ENCODE measurements around the gene GPR142. TPM values are rescaled to one million over a fixed set of nuclear protein-coding genes. Genes with fewer than 3 reads are reported as not detected.
A peak's percentile ranks its signal among the peaks of the same experiment; 100 is the strongest.

Gene GPR142
- total RNA-seq = not detected

- Histone ChIP-seq H3K9me3 (no peaks in the 10 kb centered on the region), H3K36me3 (no peaks in the 10 kb centered on the region), H3K27me3 (replicated peaks; ENCODE audit: insufficient read depth) (no peaks in the 10 kb centered on the region), H3K4me3 (no peak within 1 kb of the TSS), H3K27ac (no peak within 1 kb of the TSS), H3K4me1 (ENCODE audit: control insufficient read depth in 1 of 2, low read depth in 2 of 2) (no peaks in the 10 kb centered on the region)
- no peak for TF ChIP-seq CTCF (IDR thresholded peaks at IDR 0.05)
- DNase-seq (ENCODE audit: low spot score) (no peak), ATAC-seq (ENCODE audit: insufficient number of reproducible peaks, low FRiP score, low read depth) (no peak)
These were observed at the start of gene GPR142 for GRCh38 chr17:74367206-74367605. TSS of gene GPR142 (plus strand) at chr17:74367506. CDS start at chr17:74369541, 2,035 bp downstream.

- Histone ChIP-seq H3K9me3 (no peaks in the 10 kb centered on the region), H3K4me3 (no peak overlapping the region), H3K36me3 (no peaks in the 10 kb centered on the region), H3K27ac (no peak overlapping the region), H3K4me1 (ENCODE audit: control insufficient read depth in 1 of 2, low read depth in 2 of 2) (no peaks in the 10 kb centered on the region), H3K27me3 (replicated peaks; ENCODE audit: insufficient read depth) (no peaks in the 10 kb centered on the region)
- DNase-seq (ENCODE audit: low spot score) = no peak
- no peak for TF ChIP-seq CTCF (IDR thresholded peaks at IDR 0.05)
- no peak for ATAC-seq (ENCODE audit: insufficient number of reproducible peaks, low FRiP score, low read depth)
These were observed 48.9 kb upstream of the GPR142 start for GRCh38 chr17:74318391-74318790.

GRCh38 chr17:74324521-74324920 lies 42.8 kb upstream of the GPR142 start:
- no peak for TF ChIP-seq CTCF (IDR thresholded peaks at IDR 0.05)
- H3K9me3 ChIP-seq = no peaks in the 10 kb centered on the region
- DNase-seq (ENCODE audit: low spot score) (no peak), ATAC-seq (ENCODE audit: insufficient number of reproducible peaks, low FRiP score, low read depth) (no peak)
- H3K4me3 ChIP-seq = no peak overlapping the region
- H3K27ac ChIP-seq = no peak overlapping the region
- no peaks in the 10 kb centered on the region for H3K27me3 ChIP-seq (replicated peaks; ENCODE audit: insufficient read depth)
- H3K4me1 ChIP-seq (ENCODE audit: control insufficient read depth in 1 of 2, low read depth in 2 of 2) = peaks cover 0 to 23% of the 10 kb centered on the region in 2 donors
- no peaks in the 10 kb centered on the region for H3K36me3 ChIP-seq

GRCh38 chr17:74325376-74325742 lies 41.9 kb upstream of the GPR142 start:
- peaks cover 0 to 23% of the 10 kb centered on the region in 2 donors for H3K4me1 ChIP-seq (ENCODE audit: control insufficient read depth in 1 of 2, low read depth in 2 of 2)
- no peak for TF ChIP-seq CTCF (IDR thresholded peaks at IDR 0.05)
- peak overlapping the region; percentile 66 for H3K4me3 ChIP-seq
- no peaks in the 10 kb centered on the region for H3K9me3 ChIP-seq
- no peak for ATAC-seq (ENCODE audit: insufficient number of reproducible peaks, low FRiP score, low read depth)
- no peaks in the 10 kb centered on the region for H3K36me3 ChIP-seq
- no peak for DNase-seq (ENCODE audit: low spot score)
- H3K27me3 ChIP-seq (replicated peaks; ENCODE audit: insufficient read depth) = no peaks in the 10 kb centered on the region
- no peak overlapping the region for H3K27ac ChIP-seq

GRCh38 chr17:74325743-74326379 lies 41.4 kb upstream of the GPR142 start, which contains the start of gene KIF19:
TSS of gene KIF19 (plus strand) at chr17:74326226. CDS start at chr17:74326350, 124 bp downstream.
- ATAC-seq (ENCODE audit: insufficient number of reproducible peaks, low FRiP score, low read depth) = no peak
- no peak for DNase-seq (ENCODE audit: low spot score)
- no peaks in the 10 kb centered on the region for H3K27me3 ChIP-seq (replicated peaks; ENCODE audit: insufficient read depth)
- peaks cover 0 to 23% of the 10 kb centered on the region in 2 donors for H3K4me1 ChIP-seq (ENCODE audit: control insufficient read depth in 1 of 2, low read depth in 2 of 2)
- H3K36me3 ChIP-seq = no peaks in the 10 kb centered on the region
- TF ChIP-seq CTCF (IDR thresholded peaks at IDR 0.05) = no peak
- H3K4me3 ChIP-seq = peak within 1 kb of the TSS; percentile 66
- H3K9me3 ChIP-seq = no peaks in the 10 kb centered on the region
- no peak within 1 kb of the TSS for H3K27ac ChIP-seq
